Activated CD8-positive, alpha-beta T cell treated with anti-CD3 and anti-CD28 coated beads for 36 hours (primary cell): ENCODE data around the gene AMIGO1. TPM values are rescaled to one million over a fixed set of nuclear protein-coding genes. Genes with fewer than 3 reads are reported as not detected.

ENCODE experiments used
- ATAC-seq: fragments of 200-7000 bp; cut with Tn5 transposase; one replicate; pipeline ENCODE4 v1.10.0; 2021; ENCODE audit warnings: mild to moderate bottlenecking, moderate library complexity
- CTCF ChIA-PET: fragments of 350-600 bp; sonication (Branson Sonifier 250); formaldehyde crosslinking; loops from one replicate; lab custom pipeline; 2021; ENCODE audit warnings: antibody characterized with exemption; lab: Charles Lee
- POLR2A ChIA-PET: fragments of 350-600 bp; sonication (Branson Sonifier 250); formaldehyde crosslinking; loops from one replicate; lab custom pipeline; 2021; ENCODE audit warnings: antibody characterized with exemption; lab: Charles Lee
- DNase-seq: peaks from one replicate; pipeline ENCODE4 v3.0.0-alpha.2; 2020
- H3K27ac Mint-ChIP-seq: one replicate; pipeline ENCODE4 v1.8.0; 2021; ENCODE audit warnings: mild to moderate bottlenecking, mixed read lengths
- H3K27me3 Mint-ChIP-seq: one replicate; pipeline ENCODE4 v1.8.0; 2021; ENCODE audit warnings: mixed read lengths
- H3K36me3 Mint-ChIP-seq: one replicate; pipeline ENCODE4 v1.8.0; 2021; ENCODE audit warnings: low read depth, mixed read lengths
- H3K4me1 Mint-ChIP-seq: one replicate; pipeline ENCODE4 v1.8.0; 2021; ENCODE audit warnings: low read depth, mixed read lengths
- H3K4me3 Mint-ChIP-seq: one replicate; pipeline ENCODE4 v1.8.0; 2021; ENCODE audit warnings: mild to moderate bottlenecking, moderate library complexity, mixed read lengths
- H3K9me3 Mint-ChIP-seq: one replicate; pipeline ENCODE4 v1.8.0; 2021; ENCODE audit warnings: mixed read lengths
- intact Hi-C: fragments of 100-400 bp; cut with micrococcal nuclease; formaldehyde crosslinking; loops from one replicate; pipeline ENCODE4 v1.10.0; 2022
- total RNA-seq, 2 experiments: library from RNA; stranded (reverse); gene quantifications; one replicate each; pipeline ENCODE4 v1.2.3, GENCODE V29; 2021
- TF ChIP-seq, protein P1 (sequence below): fragments of 200-600 bp; IDR thresholded peaks from one replicate; pipeline ENCODE4 v1.8.0; 2022; ENCODE audit warnings: antibody characterized with exemption, mild to moderate bottlenecking

AMIGO1 gene
- total RNA-seq, 2 experiments from 2014 or later = 1.3 to 1.7 TPM

DNA sequence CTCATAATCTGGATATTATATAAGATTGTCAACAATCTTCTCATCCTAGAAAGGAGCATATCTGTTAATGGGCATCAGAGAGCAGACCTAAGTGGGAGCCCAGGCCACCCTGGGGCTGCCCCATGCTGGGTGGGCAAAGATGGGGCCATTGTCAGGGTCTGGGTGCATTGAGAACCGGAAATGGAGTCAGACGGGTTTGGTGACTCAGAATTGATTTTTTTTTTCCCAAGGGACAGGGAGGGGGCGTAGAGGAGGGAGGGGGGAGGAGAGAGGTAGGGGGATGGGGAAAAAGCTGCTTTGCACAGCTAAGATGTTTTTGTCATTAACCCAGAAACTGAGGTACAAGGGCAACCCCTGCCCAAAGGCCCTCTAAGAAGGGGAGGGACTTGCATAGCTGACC lies 24.5 kb downstream of the AMIGO1 start:
- ChIA-PET POLR2A (interaction anchor here (0.6 to 3.6 kb wide), 11 partner anchors 8 to 271 kb away, joined by 3 to 25 read pairs (median 13); partner anchors contain the start of genes AMIGO1, CYB561D1, GNAI3 and PSMA5), CTCF (interaction anchor here (2.7 to 40.7 kb wide), 3 partner anchors 8 to 47 kb away, joined by 15 to 1390 read pairs (median 71); partner anchors contain the start of genes CYB561D1 and GPR61)
- intact Hi-C loops = no loop called here
- TF ChIP-seq, protein P1, sequence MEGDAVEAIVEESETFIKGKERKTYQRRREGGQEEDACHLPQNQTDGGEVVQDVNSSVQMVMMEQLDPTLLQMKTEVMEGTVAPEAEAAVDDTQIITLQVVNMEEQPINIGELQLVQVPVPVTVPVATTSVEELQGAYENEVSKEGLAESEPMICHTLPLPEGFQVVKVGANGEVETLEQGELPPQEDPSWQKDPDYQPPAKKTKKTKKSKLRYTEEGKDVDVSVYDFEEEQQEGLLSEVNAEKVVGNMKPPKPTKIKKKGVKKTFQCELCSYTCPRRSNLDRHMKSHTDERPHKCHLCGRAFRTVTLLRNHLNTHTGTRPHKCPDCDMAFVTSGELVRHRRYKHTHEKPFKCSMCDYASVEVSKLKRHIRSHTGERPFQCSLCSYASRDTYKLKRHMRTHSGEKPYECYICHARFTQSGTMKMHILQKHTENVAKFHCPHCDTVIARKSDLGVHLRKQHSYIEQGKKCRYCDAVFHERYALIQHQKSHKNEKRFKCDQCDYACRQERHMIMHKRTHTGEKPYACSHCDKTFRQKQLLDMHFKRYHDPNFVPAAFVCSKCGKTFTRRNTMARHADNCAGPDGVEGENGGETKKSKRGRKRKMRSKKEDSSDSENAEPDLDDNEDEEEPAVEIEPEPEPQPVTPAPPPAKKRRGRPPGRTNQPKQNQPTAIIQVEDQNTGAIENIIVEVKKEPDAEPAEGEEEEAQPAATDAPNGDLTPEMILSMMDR = no peak
- ATAC-seq (no peak), DNase-seq (no peak)
- Mint-ChIP-seq H3K36me3 (peaks cover 4% of the 10 kb centered on the region), H3K9me3 (no peaks in the 10 kb centered on the region), H3K27ac (peak overlapping the region; percentile 94), H3K27me3 (no peaks in the 10 kb centered on the region), H3K4me3 (peak overlapping the region; percentile 91), H3K4me1 (peaks cover 30% of the 10 kb centered on the region)

DNA sequence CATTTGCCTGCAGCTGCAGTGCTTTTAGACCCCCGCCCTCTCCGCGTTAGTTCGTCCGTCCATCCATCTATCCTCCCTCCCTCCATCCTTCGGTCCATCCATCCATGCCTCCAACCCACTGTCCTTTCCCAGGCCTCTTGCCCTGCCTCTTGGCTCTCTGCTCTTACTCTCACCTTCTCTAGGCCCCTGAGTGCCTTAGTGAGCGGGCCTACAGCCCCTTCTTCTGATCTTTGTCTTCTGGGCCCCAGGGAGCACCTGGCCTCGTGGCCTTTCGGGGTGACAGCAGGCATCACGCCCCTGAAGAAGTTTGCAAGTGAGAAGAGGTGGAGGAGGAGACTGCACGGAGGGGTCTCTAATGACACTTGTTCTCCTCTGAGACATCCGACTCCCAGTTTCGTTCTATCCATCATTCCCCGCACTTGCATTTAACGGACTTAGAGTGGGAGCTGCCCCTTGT lies 25.0 kb downstream of the AMIGO1 start:
- Mint-ChIP-seq H3K27me3 (no peaks in the 10 kb centered on the region), H3K9me3 (no peaks in the 10 kb centered on the region), H3K4me3 (peak overlapping the region; percentile 91), H3K27ac (peak overlapping the region; percentile 94), H3K4me1 (peaks cover 30% of the 10 kb centered on the region), H3K36me3 (peaks cover 4% of the 10 kb centered on the region)
- TF ChIP-seq, protein P1 = no peak
- CTCF ChIA-PET = interaction anchor here (2.5 to 40.7 kb wide), 4 partner anchors 9 to 47 kb away, joined by 12 to 1390 read pairs (median 43); partner anchors contain the start of genes CYB561D1 and GPR61
- POLR2A ChIA-PET = interaction anchor here (0.6 to 3.6 kb wide), 16 partner anchors 9 to 384 kb away, joined by 3 to 25 read pairs (median 6); partner anchors contain the start of genes AMIGO1, CYB561D1, GNAI3 and PSMA5
- DNase-seq (no peak), ATAC-seq (no peak)
- intact Hi-C loops = no loop called here

- H3K4me3 Mint-ChIP-seq = peak within 1 kb of the TSS; percentile 91
- ATAC-seq = peak; percentile 81
- intact Hi-C loops = loop anchor here (2.0 kb wide), 1 partner anchor 57 kb away; the partner anchor contains the start of gene PSMA5
- H3K27me3 Mint-ChIP-seq = peaks cover 1% of the 10 kb centered on the region
- peaks cover 4% of the 10 kb centered on the region for H3K36me3 Mint-ChIP-seq
- TF ChIP-seq, protein P1 = no peak
- peaks cover 30% of the 10 kb centered on the region for H3K4me1 Mint-ChIP-seq
- peak within 1 kb of the TSS; percentile 94 for H3K27ac Mint-ChIP-seq
- DNase-seq = peak; percentile 90
- ChIA-PET CTCF (interaction anchor here (1.0 to 40.7 kb wide), 9 partner anchors 9 to 85 kb away, joined by 3 to 1390 read pairs (median 5); partner anchors contain the start of genes AMIGO1, CYB561D1, GNAI3 and GPR61), POLR2A (interaction anchor here (0.6 to 3.6 kb wide), 17 partner anchors 9 to 384 kb away, joined by 3 to 25 read pairs (median 6); partner anchors contain the start of genes AMIGO1, CYB561D1, GNAI3 and PSMA5)
- H3K9me3 Mint-ChIP-seq = no peaks in the 10 kb centered on the region
These were observed 25.6 kb downstream of the AMIGO1 start, which contains the start of gene ATXN7L2 for GRCh38 chr1:109483672-109484518. Gene ATXN7L2, plus strand, starts transcription at chr1:109483905. Its CDS starts 49 bp downstream, at chr1:109483954.

GRCh38 chr1:109482791-109483671 lies 26.5 kb downstream of the AMIGO1 start:
- Mint-ChIP-seq H3K9me3 (no peaks in the 10 kb centered on the region), H3K4me3 (peak overlapping the region; percentile 91), H3K4me1 (peaks cover 30% of the 10 kb centered on the region), H3K36me3 (peaks cover 4% of the 10 kb centered on the region), H3K27me3 (peaks cover 1% of the 10 kb centered on the region), H3K27ac (peak overlapping the region; percentile 84)
- TF ChIP-seq, protein P1 = no peak
- peak; percentile 55 for DNase-seq
- ATAC-seq = peak; percentile 55
- POLR2A ChIA-PET = interaction anchor here (1.0 to 3.6 kb wide), 20 partner anchors 9 to 383 kb away, joined by 3 to 25 read pairs (median 5); partner anchors contain the start of genes AMIGO1, CYB561D1, GNAI3 and PSMA5
- intact Hi-C loops = loop anchor here (2.0 kb wide), 1 partner anchor 56 kb away; the partner anchor contains the start of gene PSMA5
- CTCF ChIA-PET = interaction anchor here (0.6 to 40.7 kb wide), 13 partner anchors 10 to 206 kb away, joined by 3 to 1390 read pairs (median 4); partner anchors contain the start of genes AMIGO1, CYB561D1, GNAI3 and GPR61
